K562 (cell line): ENCODE measurements around the gene LRRC4B. TPM values are rescaled to one million over a fixed set of nuclear protein-coding genes. Genes with fewer than 3 reads are reported as not detected.
A peak's percentile ranks its signal among the peaks of the same experiment; 100 is the strongest.

Source experiments
- C11orf30 ChIP-seq: fragments of 450-650 bp; IDR thresholded peaks from 2 replicates; pipeline ENCODE4 v1.6.1; 2016; ENCODE audit warnings: low read depth, mild to moderate bottlenecking
- CBFA2T2 ChIP-seq: fragments of 450-650 bp; conservative IDR thresholded peaks from 2 replicates; pipeline ENCODE4 v1.6.1; 2017; ENCODE audit warnings: mild to moderate bottlenecking
- CREM ChIP-seq: IDR thresholded peaks from 2 replicates; pipeline ENCODE4 v1.6.1; 2014; ENCODE audit warnings: antibody characterized with exemption, low read depth
- DNMT1 ChIP-seq: fragments of 450-650 bp; IDR thresholded peaks from 2 replicates; pipeline ENCODE4 v1.6.1; 2016; ENCODE audit warnings: antibody characterized with exemption, mild to moderate bottlenecking
- EHMT2 ChIP-seq: fragments of 450-650 bp; IDR thresholded peaks from 2 replicates; pipeline ENCODE4 v1.6.1; 2018; ENCODE audit warnings: antibody characterized with exemption
- ILF3 ChIP-seq: fragments of 450-650 bp; IDR thresholded peaks from 2 replicates; pipeline ENCODE4 v1.6.1; 2018; ENCODE audit warnings: antibody characterized with exemption, mild to moderate bottlenecking, moderate library complexity, borderline replicate concordance
- MYC ChIP-seq, 2 experiments: fragments of 250-450 bp in 1 of 2; sonication (Bioruptor Pico) in 1 of 2; IDR thresholded peaks; 2 replicates each; pipeline versions ENCODE4 v1.5.1 to v1.6.1; 2012 to 2021; ENCODE audit warnings: low read depth in 2 of 2, borderline replicate concordance in 1 of 2, improper control_type of control experiment in 1 of 2, low read length in 1 of 2, mild to moderate bottlenecking in 1 of 2, moderate library complexity in 1 of 2
- NR3C1 ChIP-seq: sonication (generic); formaldehyde crosslinking; IDR thresholded peaks from 2 replicates; pipeline ENCODE4 v1.8.1; 2022; ENCODE audit warnings: missing genetic modification reagents
- NR4A1 ChIP-seq, 2 experiments: fragments of 250-450 bp in 1 of 2; fragments of 450-650 bp in 1 of 2; sonication (Bioruptor Pico) in 1 of 2; IDR thresholded peaks; 2 replicates each; pipeline versions ENCODE4 v1.4.0 to v1.6.1; 2016 to 2020; ENCODE audit warnings: mild to moderate bottlenecking in 2 of 2, missing compliant biosample characterization in 1 of 2, missing genetic modification characterization in 1 of 2, moderate library complexity in 1 of 2
- POLR2AphosphoS5 ChIP-seq: IDR thresholded peaks from 2 replicates; pipeline ENCODE4 v1.6.1; 2011; ENCODE audit warnings: mild to moderate bottlenecking, low read depth, low read length, moderate library complexity; ENCODE audit not compliant: control insufficient read depth, insufficient read depth
- POLR2G ChIP-seq: fragments of 200-400 bp; formaldehyde crosslinking; IDR thresholded peaks from 2 replicates; pipeline ENCODE4 v1.6.1; 2017; ENCODE audit warnings: low read depth, mild to moderate bottlenecking, antibody characterized with exemption, low read length, moderate library complexity
- POLR2H ChIP-seq: IDR thresholded peaks from 2 replicates; pipeline ENCODE4 v1.6.1; 2016; ENCODE audit warnings: missing genetic modification characterization, low read depth, mild to moderate bottlenecking, control low read depth, missing compliant biosample characterization, moderate library complexity
- TAF1 ChIP-seq: IDR thresholded peaks from 2 replicates; pipeline ENCODE4 v1.6.1; 2011; ENCODE audit warnings: mild to moderate bottlenecking, low read length, moderate library complexity; ENCODE audit not compliant: insufficient read depth, control insufficient read depth, severe bottlenecking; ENCODE audit errors: extremely low read depth
- TAF15 ChIP-seq: fragments of 200-400 bp; formaldehyde crosslinking; IDR thresholded peaks from 2 replicates; pipeline ENCODE4 v1.6.1; 2017; ENCODE audit warnings: mild to moderate bottlenecking, low read depth, low read length, moderate library complexity
- TEAD2 ChIP-seq: fragments of 450-650 bp; IDR thresholded peaks from 2 replicates; pipeline ENCODE4 v1.6.1; 2016; ENCODE audit warnings: missing genetic modification characterization, control low read depth, missing compliant biosample characterization
- ZC3H4 ChIP-seq: sonication (generic); formaldehyde crosslinking; IDR thresholded peaks from 2 replicates; pipeline ENCODE4 v1.9.0; 2021; ENCODE audit warnings: missing genetic modification reagents, borderline replicate concordance
- ZEB2 ChIP-seq: fragments of 450-650 bp; IDR thresholded peaks from 2 replicates; pipeline ENCODE4 v1.6.1; 2016
- ZNF143 ChIP-seq: sonication (generic); formaldehyde crosslinking; IDR thresholded peaks from 2 replicates; pipeline ENCODE4 v1.9.0; 2022; ENCODE audit warnings: mild to moderate bottlenecking, missing genetic modification reagents
- ZNF24 ChIP-seq: fragments of 450-650 bp; IDR thresholded peaks from 2 replicates; pipeline ENCODE4 v1.6.1; 2016
- ZNF77 ChIP-seq: fragments of 250-450 bp; sonication (Bioruptor Pico); IDR thresholded peaks from 2 replicates; pipeline ENCODE4 v1.5.0; 2020
- polyA plus RNA-seq, 8 experiments: library from polyadenylated mRNA; depleted of rRNA in 4 of 8; stranded (reverse) in 5 of 8; unstranded in 3 of 8; fragments of >200 nt; fragmentation: Nextera tagmentation in 2 of 8; fragmentation: Illumina TruSeq in 1 of 8; extraction: Ambion mirVana in 2 of 8; extraction: Trizol in 1 of 8; gene quantifications; 2 replicates each; pipeline versions ENCODE4 v1.2.1 to v1.2.3, GENCODE V29; 2011 to 2014; ENCODE audit warnings: inconsistent platforms in 1 of 8, missing spikeins in 1 of 8
- total RNA-seq, 7 experiments: library from RNA; depleted of rRNA in 6 of 7; stranded (reverse); fragments of >200 nt in 6 of 7; fragmentation: Illumina TruSeq in 2 of 7; extraction: Trizol in 2 of 7; gene quantifications; 2 replicates each; pipeline versions ENCODE4 v1.2.1 to v1.2.3, GENCODE V29; 2011 to 2021; ENCODE audit warnings: low replicate concordance in 1 of 7
- TF ChIP-seq, protein P1 (sequence below): sonication (generic); formaldehyde crosslinking; IDR thresholded peaks from 2 replicates; pipeline ENCODE4 v1.5.0; 2020; ENCODE audit warnings: missing genetic modification reagents
- TF ChIP-seq, protein P2 (sequence below): fragments of 250-450 bp; sonication (Bioruptor Pico); IDR thresholded peaks from 2 replicates; pipeline ENCODE4 v1.5.0; 2021
- TF ChIP-seq, protein P3 (sequence below), 2 experiments: fragments of 450-650 bp; IDR thresholded peaks; 2 replicates each; pipeline ENCODE4 v1.6.1; 2018; ENCODE audit warnings: mild to moderate bottlenecking in 2 of 2, low read depth in 1 of 2; ENCODE audit not compliant: partially characterized antibody in 2 of 2

Gene LRRC4B
- total and polyA plus RNA-seq, 9 of the 15 experiments (the other 6 are each of a cell fraction or from before 2014, with no cell fraction given), result 0.18 to 9.6 (median 2.9) TPM; not detected in 2

DNA sequence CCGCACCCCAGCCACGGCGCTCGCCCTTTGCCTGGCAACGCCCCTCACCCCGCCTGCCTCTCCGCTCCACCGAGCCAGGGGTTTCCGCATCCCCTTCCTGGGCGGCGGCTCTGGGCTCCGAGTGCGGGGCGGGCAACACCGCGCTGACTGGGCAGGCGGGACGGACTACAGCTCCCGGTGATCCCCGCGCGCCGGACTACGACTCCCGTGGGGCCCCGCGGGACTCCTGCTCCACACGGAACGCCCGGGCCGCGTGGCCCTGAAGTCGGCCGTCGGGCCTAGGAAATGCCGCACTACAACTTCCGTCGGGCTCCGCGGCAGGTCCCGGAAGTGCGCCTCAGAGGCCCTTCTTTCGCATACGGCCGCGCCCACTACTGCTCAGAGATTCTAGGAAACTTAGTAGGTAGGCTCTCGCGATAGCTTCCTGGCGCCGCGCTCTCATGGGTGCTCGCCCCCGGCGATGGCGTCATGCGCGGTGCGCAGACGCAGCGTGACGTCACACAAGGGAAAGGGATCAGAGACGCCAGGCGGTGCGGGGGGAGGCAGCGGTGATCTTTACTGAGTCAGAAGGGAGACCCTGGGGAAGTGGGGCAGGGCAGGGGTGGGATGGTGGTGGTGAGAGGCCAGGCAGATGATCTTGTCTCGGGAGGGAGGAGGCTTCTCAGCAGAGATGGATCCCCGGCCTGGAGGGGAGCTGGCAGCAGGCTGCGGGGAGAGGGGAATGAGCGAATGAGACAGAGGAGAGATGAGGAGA, 57.0 kb downstream of the LRRC4B start, which contains the start of gene JOSD2 (continued):
- TF ChIP-seq DNMT1 (no peak), ZNF77 (no peak), NR4A1 (CRISPR knock-in tag; IDR thresholded peaks at IDR 0.05) (no peak), NR4A1 (tag; IDR thresholded peaks at IDR 0.05) (peak; percentile 74; the same call in 1 of the 2 replicates), MYC (IDR thresholded peaks at IDR 0.05; ENCODE audit: low read depth, low read length) (peak; percentile 98), MYC (CRISPR knock-in tag; IDR thresholded peaks at IDR 0.05; ENCODE audit: borderline replicate concordance, low read depth) (peak; percentile 36; the same call in 1 of the 2 replicates), TAF15 (no peak), NR3C1 (CRISPR knock-in tag) (no peak), TEAD2 (tag) (no peak), ZNF24 (no peak), ZC3H4 (no peak), EHMT2 (no peak), CREM (peak; percentile 100), ILF3 (no peak), CBFA2T2 (no peak), TAF1 (no peak), C11orf30 (peak; percentile 53), ZEB2 (no peak), POLR2AphosphoS5 (no peak), ZNF143 (CRISPR knock-in tag) (peak; percentile 99), POLR2G (peak; percentile 83), POLR2H (peak; percentile 66; the same call in 1 of the 2 replicates)
- TF ChIP-seq, protein P1, sequence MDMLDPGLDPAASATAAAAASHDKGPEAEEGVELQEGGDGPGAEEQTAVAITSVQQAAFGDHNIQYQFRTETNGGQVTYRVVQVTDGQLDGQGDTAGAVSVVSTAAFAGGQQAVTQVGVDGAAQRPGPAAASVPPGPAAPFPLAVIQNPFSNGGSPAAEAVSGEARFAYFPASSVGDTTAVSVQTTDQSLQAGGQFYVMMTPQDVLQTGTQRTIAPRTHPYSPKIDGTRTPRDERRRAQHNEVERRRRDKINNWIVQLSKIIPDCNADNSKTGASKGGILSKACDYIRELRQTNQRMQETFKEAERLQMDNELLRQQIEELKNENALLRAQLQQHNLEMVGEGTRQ (CRISPR knock-in tag), result peak; percentile 72
- TF ChIP-seq, protein P2, sequence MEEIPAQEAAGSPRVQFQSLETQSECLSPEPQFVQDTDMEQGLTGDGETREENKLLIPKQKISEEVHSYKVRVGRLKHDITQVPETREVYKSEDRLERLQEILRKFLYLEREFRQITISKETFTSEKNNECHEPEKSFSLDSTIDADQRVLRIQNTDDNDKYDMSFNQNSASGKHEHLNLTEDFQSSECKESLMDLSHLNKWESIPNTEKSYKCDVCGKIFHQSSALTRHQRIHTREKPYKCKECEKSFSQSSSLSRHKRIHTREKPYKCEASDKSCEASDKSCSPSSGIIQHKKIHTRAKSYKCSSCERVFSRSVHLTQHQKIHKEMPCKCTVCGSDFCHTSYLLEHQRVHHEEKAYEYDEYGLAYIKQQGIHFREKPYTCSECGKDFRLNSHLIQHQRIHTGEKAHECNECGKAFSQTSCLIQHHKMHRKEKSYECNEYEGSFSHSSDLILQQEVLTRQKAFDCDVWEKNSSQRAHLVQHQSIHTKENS (CRISPR knock-in tag), result no peak
- TF ChIP-seq, protein P3, sequence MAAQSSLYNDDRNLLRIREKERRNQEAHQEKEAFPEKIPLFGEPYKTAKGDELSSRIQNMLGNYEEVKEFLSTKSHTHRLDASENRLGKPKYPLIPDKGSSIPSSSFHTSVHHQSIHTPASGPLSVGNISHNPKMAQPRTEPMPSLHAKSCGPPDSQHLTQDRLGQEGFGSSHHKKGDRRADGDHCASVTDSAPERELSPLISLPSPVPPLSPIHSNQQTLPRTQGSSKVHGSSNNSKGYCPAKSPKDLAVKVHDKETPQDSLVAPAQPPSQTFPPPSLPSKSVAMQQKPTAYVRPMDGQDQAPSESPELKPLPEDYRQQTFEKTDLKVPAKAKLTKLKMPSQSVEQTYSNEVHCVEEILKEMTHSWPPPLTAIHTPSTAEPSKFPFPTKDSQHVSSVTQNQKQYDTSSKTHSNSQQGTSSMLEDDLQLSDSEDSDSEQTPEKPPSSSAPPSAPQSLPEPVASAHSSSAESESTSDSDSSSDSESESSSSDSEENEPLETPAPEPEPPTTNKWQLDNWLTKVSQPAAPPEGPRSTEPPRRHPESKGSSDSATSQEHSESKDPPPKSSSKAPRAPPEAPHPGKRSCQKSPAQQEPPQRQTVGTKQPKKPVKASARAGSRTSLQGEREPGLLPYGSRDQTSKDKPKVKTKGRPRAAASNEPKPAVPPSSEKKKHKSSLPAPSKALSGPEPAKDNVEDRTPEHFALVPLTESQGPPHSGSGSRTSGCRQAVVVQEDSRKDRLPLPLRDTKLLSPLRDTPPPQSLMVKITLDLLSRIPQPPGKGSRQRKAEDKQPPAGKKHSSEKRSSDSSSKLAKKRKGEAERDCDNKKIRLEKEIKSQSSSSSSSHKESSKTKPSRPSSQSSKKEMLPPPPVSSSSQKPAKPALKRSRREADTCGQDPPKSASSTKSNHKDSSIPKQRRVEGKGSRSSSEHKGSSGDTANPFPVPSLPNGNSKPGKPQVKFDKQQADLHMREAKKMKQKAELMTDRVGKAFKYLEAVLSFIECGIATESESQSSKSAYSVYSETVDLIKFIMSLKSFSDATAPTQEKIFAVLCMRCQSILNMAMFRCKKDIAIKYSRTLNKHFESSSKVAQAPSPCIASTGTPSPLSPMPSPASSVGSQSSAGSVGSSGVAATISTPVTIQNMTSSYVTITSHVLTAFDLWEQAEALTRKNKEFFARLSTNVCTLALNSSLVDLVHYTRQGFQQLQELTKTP (IDR thresholded peaks at IDR 0.05; ENCODE audit: low read depth in 1 of 2, partially characterized antibody in 2 of 2), result peak; percentile 18 to 97
